Suprapubic skin (tissue), 4 donors: ENCODE data around the gene ADAMTS17.

ENCODE experiments used
- POLR2A ChIP-seq, 2 donors: fragments of 450-650 bp; IDR thresholded peaks; one replicate each; pipeline ENCODE4 v1.6.1; 2017; ENCODE audit warnings: antibody characterized with exemption in 2 of 2, mild to moderate bottlenecking in 2 of 2, moderate library complexity in 2 of 2
- POLR2AphosphoS5 ChIP-seq, 3 donors: sonication (generic); formaldehyde crosslinking; IDR thresholded peaks; one replicate each; pipeline ENCODE4 v1.6.1; 2017; ENCODE audit warnings: antibody characterized with exemption in 3 of 3
- TF ChIP-seq, protein P1 (sequence below), 2 donors: fragments of 200-600 bp in 1 of 2; fragments of 450-650 bp in 1 of 2; sonication (generic) in 1 of 2; IDR thresholded peaks; one replicate each; pipeline ENCODE4 v1.5.1; 2016 to 2019; ENCODE audit warnings: antibody characterized with exemption in 2 of 2, mild to moderate bottlenecking in 1 of 2, moderate library complexity in 1 of 2

DNA sequence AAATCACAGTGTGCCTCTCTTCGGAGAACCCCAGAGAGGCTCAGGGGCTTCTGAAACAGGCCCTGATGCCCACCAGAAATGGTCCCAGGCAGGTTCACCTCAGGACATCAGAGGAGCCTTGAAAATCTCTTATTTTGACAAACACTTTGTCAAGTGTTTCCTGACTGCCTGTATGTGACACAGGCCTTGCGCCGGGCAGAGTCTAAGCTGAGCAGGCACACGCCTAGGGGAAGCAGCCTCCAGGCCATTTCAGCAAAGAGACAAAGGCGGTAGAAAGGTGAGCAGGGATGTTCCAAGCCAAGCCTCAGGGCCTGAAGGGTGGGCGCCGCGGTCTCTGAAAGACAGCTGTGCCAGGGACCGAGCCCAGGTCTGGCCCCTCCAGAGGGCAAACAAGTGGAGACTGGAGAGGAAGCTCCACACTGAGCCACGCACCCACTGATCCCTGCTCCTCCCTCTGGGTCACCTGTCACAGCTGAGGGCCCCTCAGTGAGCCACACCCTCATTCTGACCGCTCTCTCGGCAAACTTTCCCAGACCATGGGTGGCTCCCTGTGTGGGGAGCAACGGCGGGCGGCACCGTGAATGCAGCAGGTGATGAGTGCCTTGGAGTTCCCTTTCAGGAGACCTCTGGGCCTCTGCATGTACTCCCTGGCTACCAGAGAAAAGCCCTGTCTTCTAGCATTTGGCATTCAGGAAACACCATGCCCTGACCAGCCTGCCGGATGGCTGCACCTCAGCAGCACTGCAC is 136.1 kb downstream of the ADAMTS17 start:
- TF ChIP-seq, protein P1, sequence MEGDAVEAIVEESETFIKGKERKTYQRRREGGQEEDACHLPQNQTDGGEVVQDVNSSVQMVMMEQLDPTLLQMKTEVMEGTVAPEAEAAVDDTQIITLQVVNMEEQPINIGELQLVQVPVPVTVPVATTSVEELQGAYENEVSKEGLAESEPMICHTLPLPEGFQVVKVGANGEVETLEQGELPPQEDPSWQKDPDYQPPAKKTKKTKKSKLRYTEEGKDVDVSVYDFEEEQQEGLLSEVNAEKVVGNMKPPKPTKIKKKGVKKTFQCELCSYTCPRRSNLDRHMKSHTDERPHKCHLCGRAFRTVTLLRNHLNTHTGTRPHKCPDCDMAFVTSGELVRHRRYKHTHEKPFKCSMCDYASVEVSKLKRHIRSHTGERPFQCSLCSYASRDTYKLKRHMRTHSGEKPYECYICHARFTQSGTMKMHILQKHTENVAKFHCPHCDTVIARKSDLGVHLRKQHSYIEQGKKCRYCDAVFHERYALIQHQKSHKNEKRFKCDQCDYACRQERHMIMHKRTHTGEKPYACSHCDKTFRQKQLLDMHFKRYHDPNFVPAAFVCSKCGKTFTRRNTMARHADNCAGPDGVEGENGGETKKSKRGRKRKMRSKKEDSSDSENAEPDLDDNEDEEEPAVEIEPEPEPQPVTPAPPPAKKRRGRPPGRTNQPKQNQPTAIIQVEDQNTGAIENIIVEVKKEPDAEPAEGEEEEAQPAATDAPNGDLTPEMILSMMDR (IDR thresholded peaks at IDR 0.05): no peak
- no peak for TF ChIP-seq POLR2A (IDR thresholded peaks at IDR 0.05)
- no peak for TF ChIP-seq POLR2AphosphoS5 (IDR thresholded peaks at IDR 0.05)
